Smooth muscle cell (in vitro differentiated cells): Measurements from ENCODE around the gene ATXN3L. TPM values are rescaled to one million over a fixed set of nuclear protein-coding genes. Genes with fewer than 3 reads are reported as not detected.

Source experiments
- DNase-seq: peaks from one replicate; lab custom pipeline; 2025; ENCODE audit not compliant: unreplicated experiment; lab: John Stamatoyannopoulos, UW
- H2AFZ ChIP-seq: fragments of 200-600 bp; sonication (generic); 2 replicates; pipeline ENCODE4 v1.6.0; 2016; ENCODE audit warnings: antibody characterized with exemption, low read depth, mild to moderate bottlenecking
- H3F3A ChIP-seq: fragments of 200-600 bp; sonication (generic); 2 replicates; pipeline ENCODE4 v1.6.0; 2017; ENCODE audit warnings: antibody characterized with exemption, low read depth
- H3K27ac ChIP-seq: fragments of 200-600 bp; sonication (generic); 2 replicates; pipeline ENCODE4 v1.5.1; 2016; ENCODE audit warnings: low read depth, mild to moderate bottlenecking
- H3K27me3 ChIP-seq: fragments of 200-600 bp; sonication (generic); 2 replicates; pipeline ENCODE4 v1.6.1; 2016; ENCODE audit warnings: low read depth, mild to moderate bottlenecking
- H3K36me3 ChIP-seq: fragments of 200-600 bp; sonication (generic); 2 replicates; pipeline ENCODE4 v1.5.1; 2016; ENCODE audit warnings: low read depth
- H3K4me1 ChIP-seq: fragments of 200-600 bp; sonication (generic); 2 replicates; pipeline ENCODE4 v1.5.1; 2016; ENCODE audit warnings: low read depth
- H3K4me2 ChIP-seq: fragments of 200-600 bp; sonication (generic); 2 replicates; pipeline ENCODE4 v1.6.0; 2016; ENCODE audit warnings: mild to moderate bottlenecking
- H3K4me3 ChIP-seq: fragments of 200-600 bp; sonication (generic); 2 replicates; pipeline ENCODE4 v1.5.1; 2016; ENCODE audit warnings: mild to moderate bottlenecking
- H3K79me2 ChIP-seq: fragments of 200-600 bp; sonication (generic); 2 replicates; pipeline ENCODE4 v1.6.0; 2016; ENCODE audit warnings: low read depth, mild to moderate bottlenecking
- H3K9ac ChIP-seq: fragments of 200-600 bp; sonication (generic); 2 replicates; pipeline ENCODE4 v1.6.0; 2016; ENCODE audit warnings: low read depth
- H3K9me3 ChIP-seq: fragments of 200-600 bp; sonication (generic); replicated peaks from 2 replicates; pipeline ENCODE4 v1.5.1; 2016; ENCODE audit warnings: low read depth
- H4K20me1 ChIP-seq: fragments of 200-600 bp; sonication (generic); 2 replicates; pipeline ENCODE4 v1.6.0; 2016; ENCODE audit warnings: low read depth
- CTCF ChIP-seq: fragments of 200-600 bp; sonication (generic); IDR thresholded peaks from 2 replicates; pipeline ENCODE4 v1.5.1; 2017; ENCODE audit warnings: borderline replicate concordance, mild to moderate bottlenecking, antibody characterized with exemption; ENCODE audit not compliant: insufficient read depth, poor library complexity, severe bottlenecking
- WGBS: methylation state at CpG from one replicate; pipeline ENCODE4 v1.1.7; 2016; ENCODE audit warnings: low lambda C conversion rate; 5-methylcytosine and 5-hydroxymethylcytosine counted together
- polyA plus RNA-seq: library from polyadenylated mRNA; unstranded; fragments of >200 nt; fragmentation: Nextera tagmentation; extraction: Ambion mirVana; gene quantifications from 2 replicates; pipeline ENCODE4 v1.2.1, GENCODE V29; 2016
- total RNA-seq: library from RNA; depleted of rRNA; stranded (reverse); fragments of >200 nt; gene quantifications from 2 replicates; pipeline ENCODE4 v1.2.3, GENCODE V29; 2014

Gene ATXN3L
- total and polyA plus RNA-seq, 2 experiments from 2014 or later = not detected

GRCh38 chrX:13365161-13365560 lies 45.3 kb upstream of the ATXN3L start:
- Histone ChIP-seq H3K9ac (no peak overlapping the region), H3K79me2 (no peaks in the 10 kb centered on the region), H2AFZ (no peak overlapping the region), H3K27ac (no peak overlapping the region), H3K36me3 (no peaks in the 10 kb centered on the region), H3F3A (no peaks in the 10 kb centered on the region), H3K27me3 (no peaks in the 10 kb centered on the region), H3K4me2 (no peak overlapping the region), H3K4me1 (peaks cover 15% of the 10 kb centered on the region), H4K20me1 (no peaks in the 10 kb centered on the region), H3K9me3 (no peaks in the 10 kb centered on the region), H3K4me3 (no peak overlapping the region)
- whole genome bisulfite sequencing = 94% methylated on average over 5 of the region's 5 CpGs
- TF ChIP-seq CTCF = no peak
- no peak for DNase-seq

- no peak overlapping the region for H3K4me2 ChIP-seq
- H3K27me3 ChIP-seq = no peaks in the 10 kb centered on the region
- H2AFZ ChIP-seq = no peak overlapping the region
- H3K9me3 ChIP-seq = no peaks in the 10 kb centered on the region
- H4K20me1 ChIP-seq = no peaks in the 10 kb centered on the region
- peaks cover 10% of the 10 kb centered on the region for H3K4me1 ChIP-seq
- no peak overlapping the region for H3K4me3 ChIP-seq
- H3K27ac ChIP-seq = no peak overlapping the region
- WGBS = 94% methylated on average over 4 of the region's 4 CpGs
- no peaks in the 10 kb centered on the region for H3K79me2 ChIP-seq
- no peak for DNase-seq
- H3F3A ChIP-seq = no peaks in the 10 kb centered on the region
- no peak overlapping the region for H3K9ac ChIP-seq
- TF ChIP-seq CTCF = no peak
- H3K36me3 ChIP-seq = no peaks in the 10 kb centered on the region
These were observed 44.5 kb upstream of the ATXN3L start for GRCh38 chrX:13364230-13364857.

- Histone ChIP-seq H3K27ac (no peak overlapping the region), H3K36me3 (no peaks in the 10 kb centered on the region), H3K79me2 (no peaks in the 10 kb centered on the region), H3K27me3 (no peaks in the 10 kb centered on the region), H3K9ac (no peak overlapping the region), H3K4me1 (peaks cover 21% of the 10 kb centered on the region), H3K4me3 (no peak overlapping the region), H3K9me3 (no peaks in the 10 kb centered on the region), H2AFZ (no peak overlapping the region), H4K20me1 (no peaks in the 10 kb centered on the region), H3F3A (no peaks in the 10 kb centered on the region), H3K4me2 (no peak overlapping the region)
- TF ChIP-seq CTCF = no peak
- 58% methylated on average over 1 of the region's 1 CpG for WGBS
- no peak for DNase-seq
These were observed 40.3 kb upstream of the ATXN3L start for GRCh38 chrX:13360146-13360545.

GRCh38 chrX:13357925-13358324 lies 38.1 kb upstream of the ATXN3L start:
- no peaks in the 10 kb centered on the region for H3F3A ChIP-seq
- peak overlapping the region; percentile 70 for H3K9ac ChIP-seq
- no peaks in the 10 kb centered on the region for H3K36me3 ChIP-seq
- WGBS = 4% methylated on average over 1 of the region's 1 CpG
- no peak overlapping the region for H3K4me3 ChIP-seq
- H2AFZ ChIP-seq = peak overlapping the region; percentile 87
- H4K20me1 ChIP-seq = no peaks in the 10 kb centered on the region
- DNase-seq = no peak
- H3K27me3 ChIP-seq = no peaks in the 10 kb centered on the region
- H3K4me2 ChIP-seq = peak overlapping the region; percentile 41
- H3K79me2 ChIP-seq = no peaks in the 10 kb centered on the region
- peak overlapping the region; percentile 87 for H3K27ac ChIP-seq
- TF ChIP-seq CTCF = no peak
- H3K9me3 ChIP-seq = no peaks in the 10 kb centered on the region
- H3K4me1 ChIP-seq = peaks cover 21% of the 10 kb centered on the region
